H1 (cell line): ENCODE data around the gene IL4. TPM values are rescaled to one million over a fixed set of nuclear protein-coding genes. Genes with fewer than 3 reads are reported as not detected.

Experiments
- CTCF ChIA-PET: fragments of 300-600 bp; sonication (Branson Sonifier 250); formaldehyde crosslinking; loops from one replicate; lab custom pipeline; 2021; ENCODE audit not compliant: partially characterized antibody; lab: Charles Lee
- POLR2A ChIA-PET: fragments of 300-600 bp; sonication (Branson Sonifier 250); formaldehyde crosslinking; loops from one replicate; lab custom pipeline; 2021; ENCODE audit warnings: inconsistent platforms; ENCODE audit not compliant: partially characterized antibody; lab: Charles Lee
- DNase-seq, 2 experiments: peaks; one replicate each; pipeline versions ENCODE4 v3.0.0 to v3.0.0-alpha.2; 2010 to 2022; ENCODE audit warnings: low spot score in 2 of 2, low read depth in 1 of 2, mixed read lengths in 1 of 2
- FAIRE-seq: peaks from 2 replicates; lab custom pipeline; 2011; peaks lifted over from hg19 to GRCh38; lab: Jason Lieb, UNC
- H2AFZ ChIP-seq: 2 replicates; pipeline ENCODE4 v1.8.1; 2012; ENCODE audit warnings: low read length, inconsistent platforms
- H2AK5ac ChIP-seq: 2 replicates; pipeline ENCODE4 v1.6.1; 2013; ENCODE audit warnings: low read depth, low read length
- H2BK120ac ChIP-seq: replicated peaks from 2 replicates; pipeline ENCODE3; 2013; ENCODE audit warnings: low read depth, low read length, inconsistent platforms
- H2BK12ac ChIP-seq: 2 replicates; pipeline ENCODE4 v1.6.1; 2013; ENCODE audit warnings: low read depth, low read length
- H2BK15ac ChIP-seq: 2 replicates; pipeline ENCODE4 v1.6.1; 2013; ENCODE audit warnings: low read length
- H2BK20ac ChIP-seq: 2 replicates; pipeline ENCODE4 v1.6.1; 2013; ENCODE audit warnings: low read length
- H2BK5ac ChIP-seq: 2 replicates; pipeline ENCODE4 v1.6.1; 2013; ENCODE audit warnings: low read depth, low read length
- H3K14ac ChIP-seq: 2 replicates; pipeline ENCODE4 v1.6.1; 2013; ENCODE audit warnings: inconsistent platforms; ENCODE audit not compliant: insufficient read length
- H3K18ac ChIP-seq: 2 replicates; pipeline ENCODE4 v1.6.1; 2013; ENCODE audit warnings: low read length; ENCODE audit errors: extremely low read depth
- H3K23ac ChIP-seq: 2 replicates; pipeline ENCODE4 v1.6.1; 2013; ENCODE audit warnings: inconsistent platforms; ENCODE audit not compliant: insufficient read length
- H3K23me2 ChIP-seq: 2 replicates; pipeline ENCODE4 v1.6.1; 2013; ENCODE audit warnings: low read depth, low read length
- H3K27ac ChIP-seq: 2 replicates; pipeline ENCODE4 v1.6.1; 2011; ENCODE audit warnings: low read depth, low read length, inconsistent platforms
- H3K27me3 ChIP-seq, 4 experiments: replicated peaks in 1 of 4; 1 replicate in 1 of 4; 2 replicates in 3 of 4; pipeline versions ENCODE4 v1.6.1 to v1.8.1; 2011 to 2013; ENCODE audit warnings: low read length in 3 of 4, mild to moderate bottlenecking in 3 of 4, inconsistent platforms in 2 of 4, mixed read lengths in 2 of 4, moderate library complexity in 1 of 4; ENCODE audit not compliant: control insufficient read depth in 3 of 4, insufficient read depth in 3 of 4; ENCODE audit errors: extremely low read depth in 1 of 4
- H3K36me3 ChIP-seq, 4 experiments: 2 replicates each; pipeline versions ENCODE4 v1.6.1 to v1.8.1; 2011 to 2013; ENCODE audit warnings: mild to moderate bottlenecking in 4 of 4, low read length in 3 of 4, moderate library complexity in 2 of 4, control low read depth in 1 of 4, inconsistent platforms in 1 of 4; ENCODE audit not compliant: insufficient read depth in 4 of 4, control insufficient read depth in 2 of 4
- H3K4ac ChIP-seq: replicated peaks from 2 replicates; pipeline ENCODE3; 2013; ENCODE audit warnings: low read length, low read depth, mixed read lengths, inconsistent platforms; ENCODE audit not compliant: insufficient read length
- H3K4me1 ChIP-seq, 4 experiments: replicated peaks in 1 of 4; 1 replicate in 1 of 4; 2 replicates in 3 of 4; pipeline versions ENCODE4 v1.6.1 to v1.8.1; 2011 to 2013; ENCODE audit warnings: low read length in 3 of 4, inconsistent platforms in 2 of 4, mixed read lengths in 1 of 4; ENCODE audit not compliant: insufficient read depth in 4 of 4, control insufficient read depth in 3 of 4
- H3K4me2 ChIP-seq, 2 experiments: 2 replicates each; pipeline versions ENCODE4 v1.6.1 to v1.8.1; 2011 to 2013; ENCODE audit warnings: low read depth in 2 of 2, low read length in 2 of 2, control low read depth in 1 of 2, inconsistent platforms in 1 of 2, mild to moderate bottlenecking in 1 of 2; ENCODE audit not compliant: insufficient read depth in 1 of 2
- H3K4me3 ChIP-seq, 4 experiments: fragments of 200-600, 300-600 bp in 1 of 4; sonication (generic), shearing (Covaris generic), sonication (Bioruptor Twin) in 1 of 4; 2 replicates each; pipeline versions ENCODE4 v1.5.1 to v1.8.1; 2011 to 2016; ENCODE audit warnings: low read length in 4 of 4, low read depth in 3 of 4, control low read depth in 2 of 4, inconsistent platforms in 2 of 4, mild to moderate bottlenecking in 2 of 4, mixed read lengths in 1 of 4, moderate library complexity in 1 of 4; ENCODE audit not compliant: insufficient read depth in 2 of 4; ENCODE audit errors: extremely low read depth in 1 of 4
- H3K56ac ChIP-seq: replicated peaks from 2 replicates; pipeline ENCODE3; 2013; ENCODE audit warnings: low read depth, mild to moderate bottlenecking, mixed read lengths, low read length, inconsistent platforms; ENCODE audit not compliant: insufficient read length
- H3K79me1 ChIP-seq: 2 replicates; pipeline ENCODE4 v1.6.1; 2013; ENCODE audit warnings: low read depth, low read length, control low read depth
- H3K79me2 ChIP-seq, 2 experiments: 2 replicates each; pipeline versions ENCODE4 v1.6.1 to v1.8.1; 2012 to 2013; ENCODE audit warnings: low read length in 2 of 2, mild to moderate bottlenecking in 2 of 2, inconsistent platforms in 1 of 2; ENCODE audit not compliant: insufficient read depth in 2 of 2, control insufficient read depth in 1 of 2
- H3K9ac ChIP-seq, 4 experiments: replicated peaks in 1 of 4; 1 replicate in 1 of 4; 2 replicates in 3 of 4; pipeline versions ENCODE4 v1.6.1 to v1.8.1; 2011 to 2013; ENCODE audit warnings: low read depth in 3 of 4, low read length in 3 of 4, control low read depth in 2 of 4, mild to moderate bottlenecking in 2 of 4, moderate library complexity in 2 of 4, inconsistent platforms in 1 of 4; ENCODE audit errors: extremely low read depth in 1 of 4
- H3K9me3 ChIP-seq, 2 experiments: 2 replicates each; pipeline versions ENCODE4 v1.6.1 to v1.8.1; 2012 to 2013; ENCODE audit warnings: mild to moderate bottlenecking in 2 of 2, moderate library complexity in 2 of 2, control low read depth in 1 of 2, inconsistent platforms in 1 of 2, low read depth in 1 of 2, low read length in 1 of 2, mixed read lengths in 1 of 2; ENCODE audit not compliant: insufficient read depth in 2 of 2
- H4K20me1 ChIP-seq, 2 experiments: replicated peaks in 1 of 2; 2 replicates each; pipeline versions ENCODE3 to v1.8.1; 2011 to 2013; ENCODE audit warnings: inconsistent platforms in 2 of 2, low read length in 2 of 2, mild to moderate bottlenecking in 1 of 2; ENCODE audit not compliant: insufficient read depth in 2 of 2, control insufficient read depth in 1 of 2
- H4K5ac ChIP-seq: 2 replicates; pipeline ENCODE4 v1.6.1; 2013; ENCODE audit warnings: low read length, low read depth, mixed read lengths, inconsistent platforms; ENCODE audit not compliant: insufficient read length
- H4K8ac ChIP-seq: 2 replicates; pipeline ENCODE4 v1.8.0; 2013; ENCODE audit warnings: mild to moderate bottlenecking, moderate library complexity, low read length, inconsistent platforms; ENCODE audit not compliant: insufficient read depth; ENCODE audit errors: extremely low read depth
- H4K91ac ChIP-seq: replicated peaks from 2 replicates; pipeline ENCODE3; 2013; ENCODE audit warnings: low read length, mixed read lengths, inconsistent platforms; ENCODE audit not compliant: insufficient read length
- CBX8 ChIP-seq: fragments of 300-800, 300-1000 bp; sonication (generic); IDR thresholded peaks from 2 replicates; pipeline ENCODE4 v1.7.1; 2016; ENCODE audit warnings: low read depth, low read length, borderline replicate concordance
- CTCF ChIP-seq, 3 experiments: IDR thresholded peaks; 1 replicate in 2 of 3; 2 replicates in 1 of 3; pipeline versions ENCODE4 v1.5.1 to v1.6.1; 2011; ENCODE audit warnings: low read length in 3 of 3, mild to moderate bottlenecking in 3 of 3, inconsistent platforms in 2 of 3, low read depth in 1 of 3, moderate library complexity in 1 of 3; ENCODE audit not compliant: insufficient read depth in 1 of 3; ENCODE audit errors: control extremely low read depth in 1 of 3
- RAD21 ChIP-seq, 2 experiments: IDR thresholded peaks in 1 of 2; conservative IDR thresholded peaks in 1 of 2; 2 replicates each; pipeline ENCODE4 v1.6.1; 2011; ENCODE audit warnings: low read depth in 2 of 2, low read length in 2 of 2, improper control_type of control experiment in 1 of 2, inconsistent platforms in 1 of 2, mild to moderate bottlenecking in 1 of 2, moderate library complexity in 1 of 2
- WGBS, 2 experiments: shearing (Covaris generic) in 1 of 2; methylation state at CpG; one replicate each; pipeline versions ENCODE4 v1.1.6 to v1.1.7; 2013 to 2015; ENCODE audit warnings: low lambda C conversion rate in 2 of 2, mixed read lengths in 2 of 2, inconsistent platforms in 1 of 2, low coverage in 1 of 2, missing lambda C conversion rate in 1 of 2; ENCODE audit not compliant: insufficient replicate concordance in 2 of 2, insufficient coverage in 1 of 2, insufficient read length in 1 of 2; ENCODE audit errors: extremely low coverage in 1 of 2, missing lambda C conversion rate in 1 of 2; 5-methylcytosine and 5-hydroxymethylcytosine counted together
- polyA plus RNA-seq, 7 experiments: library from polyadenylated mRNA; depleted of rRNA in 3 of 7; stranded (reverse) in 5 of 7; unstranded in 2 of 7; fragments of >200 nt in 5 of 7; fragments of 200-250 nt in 2 of 7; gene quantifications; 1 replicate in 5 of 7; 2 replicates in 1 of 7; 4 replicates in 1 of 7; pipeline versions ENCODE4 v1.2.1 to v1.2.3, GENCODE V29; 2011 to 2013; ENCODE audit warnings: missing spikeins in 2 of 7, mixed read lengths in 2 of 7
- total RNA-seq: library from RNA; stranded (reverse); fragmentation: NEBNext Ultra II Directional; extraction: Animal tissue kit (Norgen Biotek cat#: 25700); gene quantifications from 2 replicates; pipeline ENCODE4 v1.2.1, GENCODE V29; 2021

Gene IL4
- total and polyA plus RNA-seq, 2 of the 8 experiments (the other 6 are each of a cell fraction or from before 2014, with no cell fraction given), result not detected

GRCh38 chr5:132677191-132677590, 3.4 kb downstream of the IL4 start:
- Histone ChIP-seq H3K4me1 (no peaks in the 10 kb centered on the region), H3K18ac (no peak overlapping the region), H2BK15ac (no peak overlapping the region), H3K4me2 (no peak overlapping the region), H3K4me3 (no peak overlapping the region), H3K23me2 (no peaks in the 10 kb centered on the region; the same call in 1 of the 2 replicates), H3K79me2 (no peaks in the 10 kb centered on the region), H2AK5ac (no peak overlapping the region), H2BK12ac (no peak overlapping the region), H3K27ac (no peak overlapping the region), H3K14ac (no peak overlapping the region), H2BK120ac (no peak overlapping the region), H4K5ac (no peak overlapping the region), H3K27me3 (no peaks in the 10 kb centered on the region), H4K8ac (no peak overlapping the region), H3K79me1 (no peaks in the 10 kb centered on the region), H3K4ac (no peak overlapping the region), H3K56ac (no peak overlapping the region), H2AFZ (no peak overlapping the region), H3K9ac (no peak overlapping the region), H2BK5ac (no peak overlapping the region), H3K36me3 (no peaks in the 10 kb centered on the region), H2BK20ac (no peak overlapping the region), H3K9me3 (no peaks in the 10 kb centered on the region), H3K23ac (no peak overlapping the region), H4K20me1 (no peaks in the 10 kb centered on the region), H4K91ac (no peak overlapping the region)
- CTCF ChIA-PET, result interaction anchor here (0.7 to 5.6 kb wide), 12 partner anchors 10 to 345 kb away, joined by 3 to 23 read pairs (median 4); no protein-coding TSS in a partner anchor
- FAIRE-seq, result no peak
- TF ChIP-seq CBX8 (no peak), CTCF (IDR thresholded peaks at IDR 0.05; ENCODE audit: control extremely low read depth in 1 of 3, insufficient read depth in 1 of 3, low read depth in 1 of 3, low read length in 3 of 3) (peak; percentile 41 to 66 (median 64); a peak in 3 of 4 replicates), RAD21 (IDR thresholded peaks at IDR 0.05 in 1 of 2, conservative IDR thresholded peaks at IDR 0.05 in 1 of 2; ENCODE audit: low read depth in 2 of 2, low read length in 2 of 2) (peak; percentile 39 to 52; a peak in 3 of 4 replicates)
- DNase-seq, result no peak
- WGBS, 2 experiments, result 83% methylated on average over 7 of the region's 7 CpGs; no CpG with 5 or more reads in 1 of the 2 experiments
- POLR2A ChIA-PET, result interaction anchor here (1.0 kb wide), 1 partner anchor 14 kb away, joined by 3 read pairs; no protein-coding TSS in a partner anchor
